ENCODE measurements around the gene SELENOW.

SELENOW gene

GRCh38 chr19:47819858-47820257 lies 41.4 kb downstream of the SELENOW start:
- DNase-seq (ENCODE audit: low read depth in 1 of 2, low spot score in 1 of 2): no peak

GRCh38 chr19:47820410-47820809 lies 41.9 kb downstream of the SELENOW start:
- DNase-seq (ENCODE audit: low read depth in 1 of 2, low spot score in 1 of 2): no peak

GRCh38 chr19:47821460-47822020 lies 43.0 kb downstream of the SELENOW start, which contains the start of gene CRX:
Gene CRX (plus strand): TSS chr19:47821937. CDS start chr19:47834444, 12,507 bp downstream.
- DNase-seq (ENCODE audit: low read depth in 1 of 2, low spot score in 1 of 2): no peak

GRCh38 chr19:47824396-47824795 lies 45.9 kb downstream of the SELENOW start:
- no peak for DNase-seq (ENCODE audit: low read depth in 1 of 2, low spot score in 1 of 2)

- no peak for DNase-seq (ENCODE audit: low read depth in 1 of 2, low spot score in 1 of 2)
Observed at GRCh38 chr19:47826800-47827199, 48.3 kb downstream of the SELENOW start.

- DNase-seq (ENCODE audit: low read depth in 1 of 2, low spot score in 1 of 2): no peak
Observed at GRCh38 chr19:47832723-47833122, 54.2 kb downstream of the SELENOW start.
